ENCODE results near the gene ZNHIT3. TPM values are rescaled to one million over a fixed set of nuclear protein-coding genes. Genes with fewer than 3 reads are reported as not detected.

Gene ZNHIT3
- total RNA-seq, 1 experiment from 2014 or later = 61.9 TPM

GRCh38 chr17:36533935-36534839 is 47.7 kb downstream of the ZNHIT3 start:
- Histone ChIP-seq H3K36me3 (ENCODE audit: control insufficient read depth, insufficient read depth, low read length) (0 out of 2 replicates have a peak, but pooled peaks cover 2% of the 10 kb centered on the region), H3K27me3 (replicated peaks; ENCODE audit: control insufficient read depth, insufficient read depth, low read length) (no peaks in the 10 kb centered on the region), H3K4me3 (ENCODE audit: low read depth, low read length) (peak overlapping the region; percentile 79), H3K9me3 (no peaks in the 10 kb centered on the region), H3K4me1 (peaks cover 10% of the 10 kb centered on the region)
- CTCF ChIA-PET = interaction anchor here (0.6 to 2.5 kb wide), 10 partner anchors 10 to 564 kb away, joined by 3 to 16 read pairs (median 5); partner anchors contain the start of genes GGNBP2 and MRM1
- Mint-ChIP-seq H3K4me1 (ENCODE audit: low read depth, unreplicated experiment) (peaks cover 13% of the 10 kb centered on the region), H3K27ac (ENCODE audit: unreplicated experiment) (peak overlapping the region; percentile 99), H3K27me3 (ENCODE audit: insufficient read depth, unreplicated experiment) (no peaks in the 10 kb centered on the region), H3K36me3 (ENCODE audit: insufficient read depth, unreplicated experiment) (peaks cover 79% of the 10 kb centered on the region), H3K4me3 (ENCODE audit: unreplicated experiment) (peak overlapping the region; percentile 97), H3K9me3 (ENCODE audit: unreplicated experiment) (no peaks in the 10 kb centered on the region)
- TF ChIP-seq, protein P1, sequence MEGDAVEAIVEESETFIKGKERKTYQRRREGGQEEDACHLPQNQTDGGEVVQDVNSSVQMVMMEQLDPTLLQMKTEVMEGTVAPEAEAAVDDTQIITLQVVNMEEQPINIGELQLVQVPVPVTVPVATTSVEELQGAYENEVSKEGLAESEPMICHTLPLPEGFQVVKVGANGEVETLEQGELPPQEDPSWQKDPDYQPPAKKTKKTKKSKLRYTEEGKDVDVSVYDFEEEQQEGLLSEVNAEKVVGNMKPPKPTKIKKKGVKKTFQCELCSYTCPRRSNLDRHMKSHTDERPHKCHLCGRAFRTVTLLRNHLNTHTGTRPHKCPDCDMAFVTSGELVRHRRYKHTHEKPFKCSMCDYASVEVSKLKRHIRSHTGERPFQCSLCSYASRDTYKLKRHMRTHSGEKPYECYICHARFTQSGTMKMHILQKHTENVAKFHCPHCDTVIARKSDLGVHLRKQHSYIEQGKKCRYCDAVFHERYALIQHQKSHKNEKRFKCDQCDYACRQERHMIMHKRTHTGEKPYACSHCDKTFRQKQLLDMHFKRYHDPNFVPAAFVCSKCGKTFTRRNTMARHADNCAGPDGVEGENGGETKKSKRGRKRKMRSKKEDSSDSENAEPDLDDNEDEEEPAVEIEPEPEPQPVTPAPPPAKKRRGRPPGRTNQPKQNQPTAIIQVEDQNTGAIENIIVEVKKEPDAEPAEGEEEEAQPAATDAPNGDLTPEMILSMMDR (IDR thresholded peaks at IDR 0.05; ENCODE audit: insufficient read depth in 1 of 2, low read depth in 1 of 2, low read length in 1 of 2, severe bottlenecking in 1 of 2, unreplicated experiment in 1 of 2) = peak; percentile 82 to 87
- POLR2A ChIA-PET = interaction anchor here (0.5 to 3.2 kb wide), 5 partner anchors 9 to 67 kb away, joined by 3 to 19 read pairs (median 4); partner anchors contain the start of genes GGNBP2, MRM1 and ZNHIT3
- intact Hi-C loops (cut with micrococcal nuclease; ENCODE audit: unreplicated experiment) = loop anchor here (2.0 kb wide), 1 partner anchor 67 kb away; the partner anchor contains the start of gene MRM1
- BruUV-seq (replicated peaks) = no TSS peak
- DNase-seq = peak; percentile 85

DNA sequence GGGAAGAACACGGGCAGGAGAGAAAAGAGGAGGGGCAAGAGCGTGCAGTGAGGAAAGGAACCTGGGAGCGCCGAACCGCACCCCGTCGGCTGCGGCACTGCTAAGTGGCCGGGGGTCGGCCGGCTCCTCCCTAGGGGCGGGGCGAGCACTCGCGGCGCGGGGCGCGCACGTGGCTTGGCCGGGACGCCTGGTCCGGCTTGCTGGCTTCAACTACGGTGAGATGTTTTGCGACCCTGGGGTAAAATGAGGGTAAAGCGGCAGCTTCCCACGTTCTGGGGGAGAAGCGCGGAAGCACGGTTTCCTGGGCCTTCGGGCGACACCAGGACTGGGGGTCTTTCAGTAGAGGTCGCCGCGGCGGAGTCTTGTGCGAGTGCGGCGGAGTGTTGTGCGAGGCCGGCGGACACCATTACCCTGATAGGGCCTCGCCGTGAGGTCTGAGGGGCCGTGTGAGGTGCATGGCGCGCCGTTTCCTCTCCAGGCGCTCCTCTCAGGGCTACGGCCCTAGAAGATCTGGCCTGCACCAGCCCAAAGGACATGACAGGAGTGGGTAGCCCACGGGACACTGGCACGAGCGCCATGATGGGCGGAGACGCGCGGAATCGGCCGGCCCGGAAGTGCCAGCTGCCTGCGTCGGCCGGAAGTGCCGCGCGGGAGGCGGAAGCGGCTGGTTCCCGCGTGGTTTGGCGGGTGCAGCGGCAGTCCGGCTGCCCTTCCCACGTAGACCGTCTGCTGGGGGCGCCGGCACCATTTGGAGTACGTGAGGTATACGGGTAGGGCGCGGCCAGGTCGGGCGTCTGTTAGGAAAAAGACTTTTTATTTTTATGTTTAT is 48.6 kb downstream of the ZNHIT3 start, which contains the start of the genes MYO19 and PIGW:
TSS of gene MYO19 (minus strand) at position 29 of the 829 bp plus-strand sequence. CDS start 2,330 bp downstream, outside the sequence.
TSS of gene PIGW (plus strand) at position 148 of the 829 bp plus-strand sequence. CDS start 2,115 bp downstream, outside the sequence.
- Histone ChIP-seq H3K27me3 (replicated peaks; ENCODE audit: control insufficient read depth, insufficient read depth, low read length) (no peaks in the 10 kb centered on the region), H3K4me1 (peaks cover 10% of the 10 kb centered on the region), H3K36me3 (ENCODE audit: control insufficient read depth, insufficient read depth, low read length) (0 out of 2 replicates have a peak, but pooled peaks cover 2% of the 10 kb centered on the region), H3K9me3 (no peaks in the 10 kb centered on the region), H3K4me3 (ENCODE audit: low read depth, low read length) (peak within 1 kb of the TSS; percentile 79)
- ChIA-PET CTCF (interaction anchor here (0.6 to 2.5 kb wide), 8 partner anchors 9 to 562 kb away, joined by 3 to 16 read pairs (median 5); partner anchors contain the start of genes GGNBP2 and MRM1), POLR2A (interaction anchor here (0.5 to 3.2 kb wide), 7 partner anchors 9 to 591 kb away, joined by 4 to 19 read pairs (median 9); partner anchors contain the start of genes GGNBP2 and MRM1)
- Mint-ChIP-seq H3K27me3 (ENCODE audit: insufficient read depth, unreplicated experiment) (no peaks in the 10 kb centered on the region), H3K4me3 (ENCODE audit: unreplicated experiment) (peak within 1 kb of the TSS; percentile 97), H3K27ac (ENCODE audit: unreplicated experiment) (peak within 1 kb of the TSS; percentile 99), H3K36me3 (ENCODE audit: insufficient read depth, unreplicated experiment) (peaks cover 77% of the 10 kb centered on the region), H3K4me1 (ENCODE audit: low read depth, unreplicated experiment) (peaks cover 13% of the 10 kb centered on the region), H3K9me3 (ENCODE audit: unreplicated experiment) (no peaks in the 10 kb centered on the region)
- no TSS peak for BruUV-seq (replicated peaks)
- DNase-seq = peak; percentile 95 to 96
- TF ChIP-seq, protein P1 (IDR thresholded peaks at IDR 0.05; ENCODE audit: insufficient read depth in 1 of 2, low read depth in 1 of 2, low read length in 1 of 2, severe bottlenecking in 1 of 2, unreplicated experiment in 1 of 2) = peak in 1 of 2 experiments; percentile 17
- intact Hi-C loops (cut with micrococcal nuclease; ENCODE audit: unreplicated experiment) = loop anchor here (1.0 to 2.0 kb wide), 2 partner anchors 9 to 66 kb away; partner anchors contain the start of genes GGNBP2 and MRM1

All from Caco-2 (cell line).